Activated naive CD8-positive, alpha-beta T cell treated with anti-CD3 and anti-CD28 coated beads, Interleukin-2, amount 50 U/mL, for 24 hours (primary cell): ENCODE data around the gene RAB11B.
A peak's percentile ranks its signal among the peaks of the same experiment; 100 is the strongest.
"Not testable (repeated sequence)": the region's sequence is repeated elsewhere in the genome, so short reads cannot be mapped to it uniquely, and the experiment has no call there.

Experiments
- ATAC-seq: fragments of 150-1000 bp; cut with Tn5 transposase; one replicate; pipeline ENCODE4 v1.10.0; 2021
- DNase-seq: peaks from one replicate; pipeline ENCODE4 v3.0.0; 2021
- H3K27ac Mint-ChIP-seq: one replicate; pipeline ENCODE4 v1.8.0; 2021; ENCODE audit warnings: mild to moderate bottlenecking, mixed read lengths
- H3K27me3 Mint-ChIP-seq: one replicate; pipeline ENCODE4 v1.8.0; 2021; ENCODE audit warnings: mixed read lengths
- H3K36me3 Mint-ChIP-seq: one replicate; pipeline ENCODE4 v1.8.0; 2021; ENCODE audit warnings: low read depth, mixed read lengths
- H3K4me1 Mint-ChIP-seq: one replicate; pipeline ENCODE4 v1.8.0; 2021; ENCODE audit warnings: mixed read lengths
- H3K4me3 Mint-ChIP-seq: one replicate; pipeline ENCODE4 v1.8.0; 2021; ENCODE audit warnings: mild to moderate bottlenecking, moderate library complexity, mixed read lengths
- H3K9me3 Mint-ChIP-seq: one replicate; pipeline ENCODE4 v1.8.0; 2021; ENCODE audit warnings: mixed read lengths

The RAB11B gene

GRCh38 chr19:8385103-8385502, 5.1 kb upstream of the RAB11B start:
- H3K27me3 Mint-ChIP-seq, H3K27ac Mint-ChIP-seq, H3K36me3 Mint-ChIP-seq, DNase-seq, H3K9me3 Mint-ChIP-seq, H3K4me3 Mint-ChIP-seq, ATAC-seq: not testable (repeated sequence)
- H3K4me1 Mint-ChIP-seq = peaks cover 24% of the 10 kb centered on the region

- ATAC-seq, H3K9me3 Mint-ChIP-seq, H3K36me3 Mint-ChIP-seq, H3K27me3 Mint-ChIP-seq, DNase-seq, H3K27ac Mint-ChIP-seq, H3K4me3 Mint-ChIP-seq: not testable (repeated sequence)
- peaks cover 25% of the 10 kb centered on the region for H3K4me1 Mint-ChIP-seq
Observed at GRCh38 chr19:8385566-8385965, 4.6 kb upstream of the RAB11B start.

DNA sequence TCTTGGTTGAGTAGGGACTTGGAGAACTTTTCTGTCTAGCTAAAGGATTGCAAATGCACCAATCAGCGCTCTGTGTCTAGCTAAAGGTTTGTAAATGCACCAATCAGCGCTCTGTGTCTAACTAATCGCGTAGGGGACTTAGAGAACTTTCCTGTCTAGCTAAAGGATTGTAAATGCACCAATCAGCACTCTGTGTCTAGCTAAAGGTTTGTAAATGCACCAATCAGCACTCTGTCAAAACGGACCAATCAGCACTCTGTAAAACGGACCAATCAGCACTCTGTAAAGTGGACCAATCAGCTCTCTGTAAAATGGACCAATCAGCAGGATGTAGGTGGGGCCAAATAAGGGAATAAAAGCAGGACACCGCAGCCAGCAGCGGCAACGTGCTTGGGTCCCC, 3.7 kb upstream of the RAB11B start:
- H3K4me1 Mint-ChIP-seq = peaks cover 32% of the 10 kb centered on the region
- H3K9me3 Mint-ChIP-seq, H3K27ac Mint-ChIP-seq, H3K27me3 Mint-ChIP-seq, H3K36me3 Mint-ChIP-seq, DNase-seq, ATAC-seq, H3K4me3 Mint-ChIP-seq: not testable (repeated sequence)

DNA sequence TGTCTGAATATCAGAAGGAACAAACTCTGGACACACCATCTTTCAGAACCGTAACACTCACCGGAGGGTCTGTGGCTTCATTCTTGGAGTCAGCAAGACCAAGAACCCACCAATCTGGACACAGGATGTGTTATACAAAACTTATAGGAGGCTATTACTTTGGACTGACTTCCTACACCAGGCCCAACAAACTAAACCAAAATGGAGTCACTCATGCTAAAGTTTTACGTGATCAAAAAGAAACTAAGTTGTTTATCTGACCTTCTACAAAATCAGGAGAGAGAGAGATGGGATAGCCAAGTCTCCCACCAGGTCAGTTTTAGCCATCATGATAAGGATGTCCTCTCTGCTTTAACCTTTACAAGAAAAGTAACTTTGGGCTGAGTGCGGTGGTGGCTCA, 3.2 kb upstream of the RAB11B start:
- DNase-seq = no peak
- peaks cover 3% of the 10 kb centered on the region for H3K36me3 Mint-ChIP-seq
- H3K27ac Mint-ChIP-seq = no peak overlapping the region
- no peak for ATAC-seq
- H3K4me1 Mint-ChIP-seq = peaks cover 37% of the 10 kb centered on the region
- H3K9me3 Mint-ChIP-seq = peaks cover 9% of the 10 kb centered on the region
- no peaks in the 10 kb centered on the region for H3K27me3 Mint-ChIP-seq
- no peak overlapping the region for H3K4me3 Mint-ChIP-seq

GRCh38 chr19:8387688-8388611, 2.2 kb upstream of the RAB11B start:
- no peak for ATAC-seq
- peaks cover 3% of the 10 kb centered on the region for H3K36me3 Mint-ChIP-seq
- DNase-seq = no peak
- H3K4me1 Mint-ChIP-seq = peaks cover 44% of the 10 kb centered on the region
- no peaks in the 10 kb centered on the region for H3K27me3 Mint-ChIP-seq
- H3K27ac Mint-ChIP-seq = no peak overlapping the region
- H3K9me3 Mint-ChIP-seq = peaks cover 9% of the 10 kb centered on the region
- H3K4me3 Mint-ChIP-seq = no peak overlapping the region

- DNase-seq = no peak
- no peak overlapping the region for H3K4me3 Mint-ChIP-seq
- peaks cover 3% of the 10 kb centered on the region for H3K36me3 Mint-ChIP-seq
- no peak overlapping the region for H3K27ac Mint-ChIP-seq
- peaks cover 46% of the 10 kb centered on the region for H3K4me1 Mint-ChIP-seq
- no peak for ATAC-seq
- H3K9me3 Mint-ChIP-seq = peaks cover 9% of the 10 kb centered on the region
- no peaks in the 10 kb centered on the region for H3K27me3 Mint-ChIP-seq
Observed at GRCh38 chr19:8388612-8388958, 1.6 kb upstream of the RAB11B start.

- Mint-ChIP-seq H3K27ac (peak overlapping the region; percentile 40), H3K4me3 (peak overlapping the region; percentile 69), H3K4me1 (peaks cover 36% of the 10 kb centered on the region), H3K27me3 (no peaks in the 10 kb centered on the region), H3K9me3 (peaks cover 9% of the 10 kb centered on the region), H3K36me3 (peaks cover 3% of the 10 kb centered on the region)
- ATAC-seq = peak; percentile 46
- DNase-seq = peak; percentile 95
Observed at GRCh38 chr19:8390617-8390981, 439 bp downstream of the RAB11B start.

DNA sequence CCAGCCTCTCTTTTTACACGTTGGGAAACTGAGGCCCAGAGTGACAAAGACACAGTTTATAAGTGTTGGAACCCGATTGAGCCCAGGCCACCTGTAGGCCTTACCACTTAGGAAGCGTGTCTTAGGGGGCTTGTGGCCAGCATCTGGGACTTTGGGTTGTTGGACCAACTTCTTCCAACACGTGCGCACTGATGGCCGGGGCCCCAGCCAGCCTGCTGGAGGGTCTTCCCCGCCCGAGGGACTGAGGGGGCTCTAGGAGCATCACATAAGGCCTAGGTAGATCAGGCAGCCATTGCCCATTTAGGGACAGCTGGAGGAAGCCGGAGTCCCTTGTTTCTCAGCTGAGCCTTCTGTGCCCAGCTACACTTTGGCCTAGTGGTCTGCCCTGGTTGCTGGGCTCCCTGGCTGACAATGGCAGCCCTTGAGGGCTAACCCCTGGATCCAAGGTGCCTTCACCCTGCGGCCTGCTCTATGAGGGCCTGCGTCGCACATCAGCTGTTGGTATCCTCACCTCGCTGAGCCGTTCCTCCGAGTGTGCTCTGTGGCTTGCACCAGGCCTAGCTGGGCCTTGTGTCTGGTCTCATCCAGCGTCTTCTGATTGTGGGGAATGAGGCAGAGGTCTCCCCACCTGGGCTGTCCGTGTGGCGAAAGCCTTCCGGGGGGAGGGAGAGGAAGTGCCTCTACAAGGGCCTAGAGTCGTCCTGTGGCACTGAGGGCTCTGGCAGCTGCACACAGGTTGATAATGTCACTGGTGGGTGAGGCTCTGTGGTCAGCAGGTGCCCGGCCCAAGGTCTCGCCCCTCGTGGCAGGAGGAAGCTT, 1.2 kb downstream of the RAB11B start:
- no peaks in the 10 kb centered on the region for H3K27me3 Mint-ChIP-seq

DNA sequence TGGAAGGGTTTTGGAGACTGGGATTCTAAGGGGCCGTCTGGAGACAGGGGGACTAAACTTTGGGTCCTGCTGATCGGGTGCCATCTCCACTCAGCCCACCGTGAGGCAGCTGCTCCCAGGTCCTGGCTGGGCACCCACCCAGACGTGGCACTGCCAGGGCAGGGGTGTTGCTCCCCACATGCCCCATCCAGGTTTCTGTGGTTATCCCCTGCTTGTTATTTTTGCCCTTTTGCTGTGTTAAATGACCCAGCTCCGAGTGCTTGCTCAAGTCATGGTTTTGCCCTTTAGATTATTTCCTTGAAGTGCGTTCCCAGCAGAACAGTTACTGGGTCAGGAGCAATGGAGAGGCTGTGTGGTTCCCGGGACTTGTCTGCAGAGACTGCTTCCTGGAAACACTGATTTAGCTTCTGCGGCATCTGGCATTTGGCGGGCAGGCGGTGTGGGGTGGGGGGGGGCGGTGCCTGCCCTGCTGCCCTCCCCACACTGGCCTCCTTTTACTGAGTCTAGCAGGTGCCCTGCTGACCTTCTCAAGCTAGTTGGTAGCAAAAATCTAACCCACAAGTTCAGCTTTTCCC, 1.9 kb downstream of the RAB11B start:
- H3K9me3 Mint-ChIP-seq = no peaks in the 10 kb centered on the region
- H3K27me3 Mint-ChIP-seq = no peaks in the 10 kb centered on the region
- H3K27ac Mint-ChIP-seq = peak overlapping the region; percentile 11
- DNase-seq (no peak), ATAC-seq (no peak)
- H3K4me1 Mint-ChIP-seq = peaks cover 43% of the 10 kb centered on the region
- H3K4me3 Mint-ChIP-seq = no peak overlapping the region
- H3K36me3 Mint-ChIP-seq = no peaks in the 10 kb centered on the region

More for the DNA sequence above, 1.2 kb downstream of the RAB11B start:
- Mint-ChIP-seq H3K36me3 (peaks cover under 1% of the 10 kb centered on the region), H3K27ac (peak overlapping the region; percentile 40), H3K4me3 (peak overlapping the region; percentile 69), H3K4me1 (peaks cover 40% of the 10 kb centered on the region), H3K9me3 (peaks cover 5% of the 10 kb centered on the region)
- no peak for DNase-seq
- ATAC-seq = no peak

- DNase-seq (no peak), ATAC-seq (no peak)
- Mint-ChIP-seq H3K4me1 (peaks cover 43% of the 10 kb centered on the region), H3K36me3 (no peaks in the 10 kb centered on the region), H3K9me3 (no peaks in the 10 kb centered on the region), H3K27ac (no peak overlapping the region), H3K4me3 (no peak overlapping the region), H3K27me3 (no peaks in the 10 kb centered on the region)
Observed at GRCh38 chr19:8393192-8393870, 3.2 kb downstream of the RAB11B start.

DNA sequence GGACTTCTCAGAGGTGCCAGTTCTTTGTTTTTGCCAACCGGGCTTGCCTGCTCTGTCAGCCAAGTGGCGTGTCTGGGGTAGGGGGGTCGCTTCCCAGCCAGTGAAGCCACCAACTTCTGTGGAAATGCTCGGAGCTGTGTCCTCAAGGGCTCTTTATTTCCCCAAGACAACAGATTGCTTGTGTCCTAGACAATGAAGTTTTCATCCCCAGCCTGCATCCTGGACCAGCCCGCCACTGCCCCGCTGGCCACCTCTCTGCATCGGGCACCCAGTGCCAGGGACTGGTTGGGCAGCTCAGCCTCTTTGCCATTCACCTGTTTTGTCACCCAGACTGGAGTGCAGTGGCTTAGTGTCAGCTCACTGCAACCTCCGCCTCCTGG, 3.7 kb downstream of the RAB11B start:
- H3K4me1 Mint-ChIP-seq = peaks cover 43% of the 10 kb centered on the region
- DNase-seq (no peak), ATAC-seq (no peak)
- H3K9me3 Mint-ChIP-seq = no peaks in the 10 kb centered on the region
- no peak overlapping the region for H3K4me3 Mint-ChIP-seq
- H3K27me3 Mint-ChIP-seq = no peaks in the 10 kb centered on the region
- no peaks in the 10 kb centered on the region for H3K36me3 Mint-ChIP-seq
- H3K27ac Mint-ChIP-seq = no peak overlapping the region

DNA sequence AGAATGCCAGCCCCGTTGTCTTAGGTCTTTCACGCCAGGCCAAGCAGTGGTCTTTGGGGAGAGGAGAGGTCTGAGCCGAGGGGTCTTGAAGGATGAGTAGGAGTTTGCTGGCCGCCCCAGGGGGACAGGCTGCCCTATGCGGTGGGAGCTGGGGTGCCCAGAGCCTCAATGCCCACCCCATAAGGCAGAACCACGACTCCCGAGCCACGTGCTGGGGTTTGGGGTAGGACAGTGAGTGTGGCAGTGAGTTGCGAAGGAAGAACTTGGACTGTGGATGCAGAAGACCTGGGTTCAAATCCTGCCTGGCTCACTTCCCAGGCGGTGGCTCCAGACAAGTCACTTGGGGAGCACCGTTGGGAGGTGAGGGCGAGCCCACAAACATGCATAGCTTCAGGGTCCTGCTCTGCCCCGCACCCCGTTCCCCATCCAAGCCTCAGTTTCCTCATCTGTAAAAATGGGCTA, 5.5 kb downstream of the RAB11B start:
- Mint-ChIP-seq H3K36me3 (no peaks in the 10 kb centered on the region), H3K4me1 (peaks cover 35% of the 10 kb centered on the region), H3K27me3 (no peaks in the 10 kb centered on the region), H3K27ac (no peak overlapping the region), H3K9me3 (no peaks in the 10 kb centered on the region), H3K4me3 (no peak overlapping the region)
- DNase-seq (no peak), ATAC-seq (no peak)

DNA sequence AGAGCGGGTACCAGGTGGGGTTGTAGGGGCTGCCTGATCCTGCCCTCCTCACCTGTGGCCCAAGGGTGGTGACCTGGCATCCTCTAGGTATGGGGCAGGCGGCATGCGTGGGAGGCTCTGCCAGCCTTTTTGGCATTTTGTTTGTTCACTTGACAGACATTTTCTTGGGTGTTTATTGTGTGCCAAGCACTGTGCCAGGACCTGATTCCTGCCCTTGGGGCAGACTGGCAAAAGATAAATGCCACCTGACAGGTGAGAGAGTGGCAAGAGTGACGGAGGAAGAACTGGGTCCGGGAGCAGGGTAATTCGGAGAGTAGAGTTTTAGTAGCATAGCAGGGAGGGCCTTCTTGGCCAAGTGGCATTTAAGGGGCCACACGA, 6.0 kb downstream of the RAB11B start:
- Mint-ChIP-seq H3K4me1 (peaks cover 30% of the 10 kb centered on the region), H3K27ac (no peak overlapping the region), H3K4me3 (no peak overlapping the region), H3K27me3 (no peaks in the 10 kb centered on the region), H3K36me3 (no peaks in the 10 kb centered on the region), H3K9me3 (no peaks in the 10 kb centered on the region)
- DNase-seq (no peak), ATAC-seq (no peak)

DNA sequence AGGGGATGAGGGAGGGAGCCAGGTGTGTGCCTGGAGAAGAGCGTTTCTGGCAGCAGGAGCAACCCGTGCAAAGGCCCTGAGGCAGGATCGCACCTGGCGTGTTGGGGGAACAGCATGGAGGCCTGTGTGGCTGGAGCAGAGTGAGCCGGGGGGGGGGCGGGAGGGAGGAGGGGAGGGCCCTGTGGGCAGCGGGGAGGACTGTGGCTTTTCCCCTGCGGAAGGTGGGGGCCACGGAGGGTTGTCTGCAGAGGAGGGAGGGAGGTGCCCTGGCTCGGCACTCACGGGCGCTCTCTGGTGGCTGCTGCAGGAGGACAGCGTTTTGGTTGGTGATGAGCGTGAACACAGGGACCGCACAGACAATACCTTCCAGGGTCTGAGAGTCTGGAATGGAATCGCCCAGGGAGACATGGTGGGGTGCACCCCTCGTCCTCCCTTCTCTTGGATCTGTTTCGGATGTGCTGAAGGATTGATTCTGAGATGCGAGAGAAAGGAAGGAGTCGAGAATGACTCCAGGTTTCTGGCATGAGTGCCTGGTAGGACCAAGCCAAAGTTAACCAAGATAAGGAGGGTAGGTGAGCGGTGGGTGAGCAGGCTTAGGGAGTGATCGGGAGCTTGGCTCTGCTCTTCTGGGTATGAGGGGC, 6.5 kb downstream of the RAB11B start:
- H3K4me3 Mint-ChIP-seq = no peak overlapping the region
- peak; percentile 84 for DNase-seq
- no peaks in the 10 kb centered on the region for H3K36me3 Mint-ChIP-seq
- H3K27me3 Mint-ChIP-seq = no peaks in the 10 kb centered on the region
- H3K9me3 Mint-ChIP-seq = no peaks in the 10 kb centered on the region
- peak; percentile 66 for ATAC-seq
- H3K27ac Mint-ChIP-seq = peak overlapping the region; percentile 76
- H3K4me1 Mint-ChIP-seq = peaks cover 26% of the 10 kb centered on the region
